ENCODE measurements around the gene BLTP2. TPM values are rescaled to one million over a fixed set of nuclear protein-coding genes. Genes with fewer than 3 reads are reported as not detected.

The BLTP2 gene
- total and polyA plus RNA-seq, 2 of the 13 experiments (the other 11 are each of a cell fraction or from before 2014, with no cell fraction given), result 66.7 to 80.9 TPM

- peak; percentile 92 for TF ChIP-seq ZFY (CRISPR knock-in tag; IDR thresholded peaks at IDR 0.05)
- peak; percentile 73; the same call in 1 of the 2 replicates for TF ChIP-seq MTA1 (CRISPR knock-in tag; IDR thresholded peaks at IDR 0.05; ENCODE audit: borderline replicate concordance)
- TF ChIP-seq NFRKB (IDR thresholded peaks at IDR 0.05), result no peak
- TF ChIP-seq KLF6 (CRISPR knock-in tag; IDR thresholded peaks at IDR 0.05), result peak; percentile 62; the same call in 1 of the 2 replicates
- peak; percentile 46; the same call in 1 of the 2 replicates for TF ChIP-seq ZNF331 (CRISPR knock-in tag; IDR thresholded peaks at IDR 0.05)
- peak; percentile 89 for TF ChIP-seq ZSCAN29 (CRISPR knock-in tag; conservative IDR thresholded peaks at IDR 0.05)
- 0 out of 2 replicates have a peak, but pooled peaks have one; percentile 55 for TF ChIP-seq CREBL2 (CRISPR knock-in tag; IDR thresholded peaks at IDR 0.05; ENCODE audit: borderline replicate concordance)
- TF ChIP-seq ZNF10 (CRISPR knock-in tag; IDR thresholded peaks at IDR 0.05; ENCODE audit: borderline replicate concordance, low read depth), result no peak
- TF ChIP-seq THAP11 (CRISPR knock-in tag; IDR thresholded peaks at IDR 0.05), result peak; percentile 92
- no peak; the same call in 1 of the 2 replicates for TF ChIP-seq ZNF264 (CRISPR knock-in tag; IDR thresholded peaks at IDR 0.05)
- peak; percentile 79; the same call in 1 of the 2 replicates for TF ChIP-seq CCDC6 (CRISPR knock-in tag; IDR thresholded peaks at IDR 0.05)
- peak; percentile 75 for TF ChIP-seq TFDP2 (CRISPR knock-in tag; IDR thresholded peaks at IDR 0.05)
- TF ChIP-seq ZNF333 (CRISPR knock-in tag; IDR thresholded peaks at IDR 0.05; ENCODE audit: borderline replicate concordance), result no peak; the same call in 1 of the 2 replicates
- peak; percentile 41 for TF ChIP-seq HDAC2 (CRISPR knock-in tag; IDR thresholded peaks at IDR 0.05)
- peak; percentile 43 for TF ChIP-seq PAXIP1 (CRISPR knock-in tag; conservative IDR thresholded peaks at IDR 0.05)
- no peak for TF ChIP-seq TRIM24 (CRISPR knock-in tag; IDR thresholded peaks at IDR 0.05)
- no peak for TF ChIP-seq ZBTB42 (CRISPR knock-in tag; IDR thresholded peaks at IDR 0.05)
- TF ChIP-seq SIN3B (IDR thresholded peaks at IDR 0.05; ENCODE audit: low read length), result no peak
- peak; percentile 72; the same call in 1 of the 2 replicates for TF ChIP-seq KLF9 (CRISPR knock-in tag; IDR thresholded peaks at IDR 0.05; ENCODE audit: low read depth)
- no peak for TF ChIP-seq EZH2 (conservative IDR thresholded peaks at IDR 0.05; ENCODE audit: low read depth, low read length)
- 0 out of 2 replicates have a peak, but pooled peaks have one; percentile 3 for TF ChIP-seq BRCA1 (CRISPR knock-in tag; IDR thresholded peaks at IDR 0.05)
- peak; percentile 79 for TF ChIP-seq SRSF1 (optimal IDR thresholded peaks at IDR 0.05; ENCODE audit: low read depth, low read length)
- TF ChIP-seq RARA (CRISPR knock-in tag; IDR thresholded peaks at IDR 0.05), result 0 out of 2 replicates have a peak, but pooled peaks have one; percentile 20
- TF ChIP-seq ZNF614 (CRISPR knock-in tag; IDR thresholded peaks at IDR 0.05; ENCODE audit: borderline replicate concordance), result peak; percentile 49; the same call in 1 of the 2 replicates
- TF ChIP-seq ZNF3 (CRISPR knock-in tag; IDR thresholded peaks at IDR 0.05), result no peak
- TF ChIP-seq ZSCAN20 (CRISPR knock-in tag; IDR thresholded peaks at IDR 0.05; ENCODE audit: borderline replicate concordance), result no peak
Observed at GRCh38 chr17:28661635-28662526, 16.9 kb upstream of the BLTP2 start, which contains the start of the genes SDF2 and SUPT6H (continued).
